Measurements from ENCODE around the gene DNAH6. TPM values are rescaled to one million over a fixed set of nuclear protein-coding genes. Genes with fewer than 3 reads are reported as not detected.

Gene DNAH6
- total and polyA plus RNA-seq, 9 of the 15 experiments (the other 6 are each of a cell fraction or from before 2014, with no cell fraction given) = 0.01 to 0.04 (median 0.01) TPM; not detected in 5

DNA sequence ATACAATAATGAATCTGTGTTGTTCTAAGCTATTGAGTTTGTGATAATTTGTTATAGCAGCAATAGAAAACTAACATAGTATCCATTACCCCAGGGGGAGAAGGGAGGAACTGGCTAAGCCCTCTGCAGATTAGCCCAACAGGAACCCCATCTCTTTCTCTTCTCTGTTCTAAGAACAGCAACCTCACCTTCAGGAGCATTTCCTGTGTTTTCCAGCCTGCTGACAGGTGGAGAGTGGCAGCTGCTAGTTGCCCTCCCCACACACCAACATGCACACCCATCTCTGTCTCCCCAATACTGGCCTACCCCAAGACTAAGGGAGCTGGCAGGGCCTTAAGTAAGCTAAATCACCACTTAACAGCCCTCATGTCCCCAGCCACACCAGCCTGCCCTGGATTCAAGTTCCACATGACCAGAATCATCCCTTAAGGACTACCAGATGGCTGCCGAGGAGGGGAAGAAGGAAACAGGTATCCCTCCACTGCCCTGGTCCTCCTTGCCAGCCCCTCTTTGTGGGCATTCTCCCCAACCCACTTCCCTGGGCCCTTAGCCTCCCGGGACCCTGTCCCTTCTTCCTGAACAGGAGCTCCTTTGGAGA lies 311.8 kb downstream of the DNAH6 start:
- Histone ChIP-seq H3K4me3 (no peak overlapping the region), H3K4me1 (replicated peaks in 1 of 2; ENCODE audit: control insufficient read depth in 2 of 2, insufficient read depth in 2 of 2, low read length in 2 of 2) (peaks cover 10% of the 10 kb centered on the region in 2 experiments; a peak in 4 of 5 replicates), H3K27ac (ENCODE audit: extremely low read depth, low read depth, low read length) (no peak overlapping the region), H4K20me1 (replicated peaks; ENCODE audit: control insufficient read depth, insufficient read depth, low read length) (no peaks in the 10 kb centered on the region), H3K79me2 (ENCODE audit: control insufficient read depth, insufficient read depth, low read length) (no peaks in the 10 kb centered on the region), H3K27me3 (ENCODE audit: control insufficient read depth in 2 of 2, insufficient read depth in 2 of 2, low read length in 2 of 2) (peaks cover 2 to 28% of the 10 kb centered on the region in 2 experiments; a peak in 4 of 5 replicates), H3K36me3 (ENCODE audit: control insufficient read depth, insufficient read depth, low read length) (no peaks in the 10 kb centered on the region), H3K9me3 (replicated peaks; ENCODE audit: control insufficient read depth, insufficient read depth, low read depth, low read length) (no peaks in the 10 kb centered on the region), H2AFZ (ENCODE audit: low read depth, low read length) (no peak overlapping the region), H3K9me1 (ENCODE audit: control insufficient read depth, insufficient read depth, low read length) (no peaks in the 10 kb centered on the region), H3K9ac (ENCODE audit: insufficient read depth in 1 of 2, low read depth in 2 of 2, low read length in 2 of 2) (no peak overlapping the region), H3K4me2 (ENCODE audit: insufficient read depth, low read length) (no peak overlapping the region)
- WGBS (ENCODE audit: insufficient coverage, low coverage, missing lambda C conversion rate) = 0% methylated on average over 2 of the region's 2 CpGs
- intact Hi-C loops (cut with micrococcal nuclease) = no loop called here
- ChIA-PET CTCF (ENCODE audit: low intra/inter-chr PET ratio) (no interaction called here), POLR2A (interaction anchor here (0.6 to 0.7 kb wide), 2 partner anchors 25 to 396 kb away, joined by 3 to 4 read pairs; no protein-coding TSS in a partner anchor)
- ATAC-seq (no peak), DNase-seq (ENCODE audit: extremely low read depth in 1 of 4, low spot score in 3 of 4) (no peak), FAIRE-seq (no peak)
- in situ Hi-C loops (cut with MboI) = no loop called here
- BruUV-seq (replicated peaks) = no TSS peak
- no peak for TF ChIP-seq PRPF4 (IDR thresholded peaks at IDR 0.05; ENCODE audit: insufficient read depth, low read depth, low read length, poor library complexity, severe bottlenecking)
- no peak for TF ChIP-seq ETV6 (IDR thresholded peaks at IDR 0.05; ENCODE audit: borderline replicate concordance in 1 of 2, low read depth in 2 of 2, low read length in 1 of 2)
- no peak for TF ChIP-seq ETV6 (CRISPR knock-in tag; IDR thresholded peaks at IDR 0.05; ENCODE audit: borderline replicate concordance)
- TF ChIP-seq RBM25 (IDR thresholded peaks at IDR 0.05; ENCODE audit: low read depth, low read length, severe bottlenecking) = no peak
- no peak for TF ChIP-seq PCBP1 (IDR thresholded peaks at IDR 0.05; ENCODE audit: low read depth, low read length, poor library complexity, severe bottlenecking)
- TF ChIP-seq BCLAF1 (IDR thresholded peaks at IDR 0.05; ENCODE audit: borderline replicate concordance in 1 of 2, control insufficient read depth in 1 of 2, low read depth in 2 of 2, low read length in 1 of 2) = no peak
- TF ChIP-seq POLR2G (IDR thresholded peaks at IDR 0.05; ENCODE audit: low read depth, low read length) = no peak
- TF ChIP-seq, protein P1, sequence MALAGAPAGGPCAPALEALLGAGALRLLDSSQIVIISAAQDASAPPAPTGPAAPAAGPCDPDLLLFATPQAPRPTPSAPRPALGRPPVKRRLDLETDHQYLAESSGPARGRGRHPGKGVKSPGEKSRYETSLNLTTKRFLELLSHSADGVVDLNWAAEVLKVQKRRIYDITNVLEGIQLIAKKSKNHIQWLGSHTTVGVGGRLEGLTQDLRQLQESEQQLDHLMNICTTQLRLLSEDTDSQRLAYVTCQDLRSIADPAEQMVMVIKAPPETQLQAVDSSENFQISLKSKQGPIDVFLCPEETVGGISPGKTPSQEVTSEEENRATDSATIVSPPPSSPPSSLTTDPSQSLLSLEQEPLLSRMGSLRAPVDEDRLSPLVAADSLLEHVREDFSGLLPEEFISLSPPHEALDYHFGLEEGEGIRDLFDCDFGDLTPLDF (CRISPR knock-in tag; IDR thresholded peaks at IDR 0.05) = no peak
- no peak for TF ChIP-seq NELFE (IDR thresholded peaks at IDR 0.05; ENCODE audit: insufficient read depth, insufficient read length)
- TF ChIP-seq, protein P2, sequence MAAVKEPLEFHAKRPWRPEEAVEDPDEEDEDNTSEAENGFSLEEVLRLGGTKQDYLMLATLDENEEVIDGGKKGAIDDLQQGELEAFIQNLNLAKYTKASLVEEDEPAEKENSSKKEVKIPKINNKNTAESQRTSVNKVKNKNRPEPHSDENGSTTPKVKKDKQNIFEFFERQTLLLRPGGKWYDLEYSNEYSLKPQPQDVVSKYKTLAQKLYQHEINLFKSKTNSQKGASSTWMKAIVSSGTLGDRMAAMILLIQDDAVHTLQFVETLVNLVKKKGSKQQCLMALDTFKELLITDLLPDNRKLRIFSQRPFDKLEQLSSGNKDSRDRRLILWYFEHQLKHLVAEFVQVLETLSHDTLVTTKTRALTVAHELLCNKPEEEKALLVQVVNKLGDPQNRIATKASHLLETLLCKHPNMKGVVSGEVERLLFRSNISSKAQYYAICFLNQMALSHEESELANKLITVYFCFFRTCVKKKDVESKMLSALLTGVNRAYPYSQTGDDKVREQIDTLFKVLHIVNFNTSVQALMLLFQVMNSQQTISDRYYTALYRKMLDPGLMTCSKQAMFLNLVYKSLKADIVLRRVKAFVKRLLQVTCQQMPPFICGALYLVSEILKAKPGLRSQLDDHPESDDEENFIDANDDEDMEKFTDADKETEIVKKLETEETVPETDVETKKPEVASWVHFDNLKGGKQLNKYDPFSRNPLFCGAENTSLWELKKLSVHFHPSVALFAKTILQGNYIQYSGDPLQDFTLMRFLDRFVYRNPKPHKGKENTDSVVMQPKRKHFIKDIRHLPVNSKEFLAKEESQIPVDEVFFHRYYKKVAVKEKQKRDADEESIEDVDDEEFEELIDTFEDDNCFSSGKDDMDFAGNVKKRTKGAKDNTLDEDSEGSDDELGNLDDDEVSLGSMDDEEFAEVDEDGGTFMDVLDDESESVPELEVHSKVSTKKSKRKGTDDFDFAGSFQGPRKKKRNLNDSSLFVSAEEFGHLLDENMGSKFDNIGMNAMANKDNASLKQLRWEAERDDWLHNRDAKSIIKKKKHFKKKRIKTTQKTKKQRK (IDR thresholded peaks at IDR 0.05; ENCODE audit: borderline replicate concordance, low read depth, low read length) = no peak
- no peak for TF ChIP-seq PYGO2 (tag; IDR thresholded peaks at IDR 0.05)
